ENCODE results near the gene GDPD4.

GDPD4 gene

DNA sequence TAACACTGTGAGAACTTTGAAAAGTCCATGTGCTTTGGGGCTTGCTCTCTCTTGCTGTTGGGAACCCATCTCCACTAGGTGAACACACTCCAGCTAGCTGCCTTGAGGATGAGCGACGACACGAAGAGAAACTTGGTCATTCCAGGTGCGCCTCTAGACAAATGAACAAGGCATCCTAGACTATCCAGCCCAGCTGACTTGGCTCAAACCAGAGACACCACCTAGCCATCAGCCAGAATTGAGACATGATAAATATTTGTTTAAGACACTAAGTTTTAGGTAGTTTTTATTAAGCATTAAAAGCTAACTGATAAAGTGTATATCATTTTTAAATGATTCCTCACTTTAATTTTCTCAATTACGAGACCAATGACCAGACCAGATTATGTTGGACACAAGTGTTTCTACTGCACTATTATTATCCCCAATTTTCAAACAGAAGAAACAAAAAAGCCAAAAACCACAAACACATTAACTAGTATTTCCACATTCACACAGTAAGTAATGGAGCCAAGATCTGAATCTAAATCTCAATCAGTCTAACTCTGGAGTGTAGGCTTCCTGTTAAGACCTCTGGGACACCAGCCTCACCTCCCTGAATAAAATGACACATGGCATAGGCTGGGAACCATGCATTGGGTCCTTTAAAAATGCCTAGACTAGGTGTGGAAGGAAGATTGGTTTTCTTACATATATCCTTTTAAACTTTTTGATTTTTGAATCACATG, 70.4 kb downstream of the GDPD4 start:
- Histone ChIP-seq H2AFZ (ENCODE audit: low read length) (no peak overlapping the region), H3K27me3 (ENCODE audit: insufficient read depth, low read length, poor library complexity, severe bottlenecking) (no peaks in the 10 kb centered on the region), H4K20me1 (ENCODE audit: insufficient read depth, low read length, poor library complexity, severe bottlenecking) (no peaks in the 10 kb centered on the region), H3K79me2 (ENCODE audit: insufficient read depth, low read length) (no peaks in the 10 kb centered on the region), H3K36me3 (ENCODE audit: insufficient read depth, low read length) (no peaks in the 10 kb centered on the region), H3K4me1 (ENCODE audit: insufficient read depth, low read length, poor library complexity, severe bottlenecking) (no peaks in the 10 kb centered on the region), H3K4me2 (ENCODE audit: low read depth, low read length, poor library complexity, severe bottlenecking) (no peak overlapping the region), H3K4me3 (ENCODE audit: low read length, poor library complexity, severe bottlenecking) (no peak overlapping the region), H3K9me2 (replicated peaks; ENCODE audit: low read depth, low read length) (no peaks in the 10 kb centered on the region), H3F3A (ENCODE audit: low read depth) (no peaks in the 10 kb centered on the region), H3K9me3 (ENCODE audit: insufficient read depth, low read depth, low read length) (no peaks in the 10 kb centered on the region), H3K9ac (ENCODE audit: low read depth, low read length, poor library complexity, severe bottlenecking) (no peak overlapping the region)
- TF ChIP-seq, protein P1, sequence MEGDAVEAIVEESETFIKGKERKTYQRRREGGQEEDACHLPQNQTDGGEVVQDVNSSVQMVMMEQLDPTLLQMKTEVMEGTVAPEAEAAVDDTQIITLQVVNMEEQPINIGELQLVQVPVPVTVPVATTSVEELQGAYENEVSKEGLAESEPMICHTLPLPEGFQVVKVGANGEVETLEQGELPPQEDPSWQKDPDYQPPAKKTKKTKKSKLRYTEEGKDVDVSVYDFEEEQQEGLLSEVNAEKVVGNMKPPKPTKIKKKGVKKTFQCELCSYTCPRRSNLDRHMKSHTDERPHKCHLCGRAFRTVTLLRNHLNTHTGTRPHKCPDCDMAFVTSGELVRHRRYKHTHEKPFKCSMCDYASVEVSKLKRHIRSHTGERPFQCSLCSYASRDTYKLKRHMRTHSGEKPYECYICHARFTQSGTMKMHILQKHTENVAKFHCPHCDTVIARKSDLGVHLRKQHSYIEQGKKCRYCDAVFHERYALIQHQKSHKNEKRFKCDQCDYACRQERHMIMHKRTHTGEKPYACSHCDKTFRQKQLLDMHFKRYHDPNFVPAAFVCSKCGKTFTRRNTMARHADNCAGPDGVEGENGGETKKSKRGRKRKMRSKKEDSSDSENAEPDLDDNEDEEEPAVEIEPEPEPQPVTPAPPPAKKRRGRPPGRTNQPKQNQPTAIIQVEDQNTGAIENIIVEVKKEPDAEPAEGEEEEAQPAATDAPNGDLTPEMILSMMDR (conservative IDR thresholded peaks at IDR 0.05; ENCODE audit: low read length), result no peak
- TF ChIP-seq EZH2phosphoT487 (IDR thresholded peaks at IDR 0.05; ENCODE audit: borderline replicate concordance), result no peak

DNA sequence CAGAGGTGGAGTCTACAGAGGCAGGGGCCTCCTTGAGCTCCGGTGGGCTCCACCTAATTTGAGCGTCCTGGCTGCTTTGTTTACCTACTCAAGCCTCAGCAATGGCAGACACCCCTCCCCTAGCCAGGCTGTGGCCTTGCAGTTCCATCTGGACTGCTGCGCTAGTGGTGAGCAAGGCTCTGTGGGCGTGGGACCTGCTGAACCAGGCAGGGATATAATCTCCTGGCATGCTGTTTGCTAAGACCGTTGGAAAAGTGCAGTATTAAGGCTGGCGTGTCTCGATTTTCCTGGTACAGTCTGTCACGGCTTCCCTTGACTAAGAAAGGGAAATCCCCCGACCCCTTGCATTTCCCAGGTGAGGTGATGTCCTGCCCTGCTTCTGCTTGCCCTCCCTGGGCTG, 77.7 kb downstream of the GDPD4 start:
- Histone ChIP-seq H3K36me3 (ENCODE audit: insufficient read depth, low read length) (no peaks in the 10 kb centered on the region), H4K20me1 (ENCODE audit: insufficient read depth, low read length, poor library complexity, severe bottlenecking) (no peaks in the 10 kb centered on the region), H3F3A (ENCODE audit: low read depth) (no peaks in the 10 kb centered on the region), H3K79me2 (ENCODE audit: insufficient read depth, low read length) (no peaks in the 10 kb centered on the region), H3K9me3 (ENCODE audit: insufficient read depth, low read depth, low read length) (no peaks in the 10 kb centered on the region), H3K9me2 (replicated peaks; ENCODE audit: low read depth, low read length) (no peaks in the 10 kb centered on the region), H3K4me2 (ENCODE audit: low read depth, low read length, poor library complexity, severe bottlenecking) (no peak overlapping the region), H3K27me3 (ENCODE audit: insufficient read depth, low read length, poor library complexity, severe bottlenecking) (no peaks in the 10 kb centered on the region), H2AFZ (ENCODE audit: low read length) (no peak overlapping the region), H3K9ac (ENCODE audit: low read depth, low read length, poor library complexity, severe bottlenecking) (no peak overlapping the region), H3K4me1 (ENCODE audit: insufficient read depth, low read length, poor library complexity, severe bottlenecking) (no peaks in the 10 kb centered on the region), H3K4me3 (ENCODE audit: low read length, poor library complexity, severe bottlenecking) (no peak overlapping the region)
- TF ChIP-seq, protein P1 (conservative IDR thresholded peaks at IDR 0.05; ENCODE audit: low read length), result no peak
- TF ChIP-seq EZH2phosphoT487 (IDR thresholded peaks at IDR 0.05; ENCODE audit: borderline replicate concordance), result no peak

DNA sequence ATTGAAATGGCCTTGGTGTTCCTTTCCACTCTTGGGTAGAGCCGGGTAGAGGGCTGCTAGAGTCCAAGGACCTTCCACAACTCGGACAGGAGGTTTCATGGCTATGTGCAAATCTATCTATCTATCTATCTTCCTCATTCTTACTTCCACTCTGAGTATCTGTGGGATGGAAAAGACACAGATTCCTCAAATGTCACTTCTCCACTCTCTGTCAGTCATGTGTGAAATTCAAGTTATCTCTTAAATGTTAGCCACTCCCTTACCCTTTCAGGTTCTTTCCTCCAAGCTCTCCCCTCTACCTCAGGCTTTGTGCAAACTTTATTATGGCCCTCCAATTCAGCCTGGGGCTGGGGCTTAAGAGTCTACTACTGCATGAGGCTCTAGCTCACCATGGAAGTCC, 84.3 kb downstream of the GDPD4 start:
- Histone ChIP-seq H2AFZ (ENCODE audit: low read length) (no peak overlapping the region), H3K27me3 (ENCODE audit: insufficient read depth, low read length, poor library complexity, severe bottlenecking) (no peaks in the 10 kb centered on the region), H3K4me2 (ENCODE audit: low read depth, low read length, poor library complexity, severe bottlenecking) (no peak overlapping the region), H3K79me2 (ENCODE audit: insufficient read depth, low read length) (no peaks in the 10 kb centered on the region), H4K20me1 (ENCODE audit: insufficient read depth, low read length, poor library complexity, severe bottlenecking) (no peaks in the 10 kb centered on the region), H3K9ac (ENCODE audit: low read depth, low read length, poor library complexity, severe bottlenecking) (no peak overlapping the region), H3K36me3 (ENCODE audit: insufficient read depth, low read length) (no peaks in the 10 kb centered on the region), H3K9me2 (replicated peaks; ENCODE audit: low read depth, low read length) (no peaks in the 10 kb centered on the region), H3K4me3 (ENCODE audit: low read length, poor library complexity, severe bottlenecking) (no peak overlapping the region), H3K4me1 (ENCODE audit: insufficient read depth, low read length, poor library complexity, severe bottlenecking) (peaks cover 10% of the 10 kb centered on the region), H3F3A (ENCODE audit: low read depth) (no peaks in the 10 kb centered on the region), H3K9me3 (ENCODE audit: insufficient read depth, low read depth, low read length) (no peaks in the 10 kb centered on the region)
- no peak for TF ChIP-seq EZH2phosphoT487 (IDR thresholded peaks at IDR 0.05; ENCODE audit: borderline replicate concordance)
- TF ChIP-seq, protein P1 (conservative IDR thresholded peaks at IDR 0.05; ENCODE audit: low read length), result no peak
